HepG2 (cell line): Measurements from ENCODE around the gene ABT1. TPM values are rescaled to one million over a fixed set of nuclear protein-coding genes. Genes with fewer than 3 reads are reported as not detected.

Experiments used
- ATF7-NPFF ChIP-seq: sonication (generic); formaldehyde crosslinking; IDR thresholded peaks from 2 replicates; pipeline ENCODE4 v1.8.1; 2023; ENCODE audit warnings: mild to moderate bottlenecking, low read depth, missing genetic modification reagents, moderate library complexity
- CERS6 ChIP-seq: sonication (generic); formaldehyde crosslinking; IDR thresholded peaks from 2 replicates; pipeline ENCODE4 v1.5.0; 2020; ENCODE audit warnings: missing genetic modification reagents
- FOXP1 ChIP-seq, 2 experiments: fragments of 450-650 bp in 1 of 2; IDR thresholded peaks; 2 replicates each; pipeline ENCODE4 v1.6.1; 2017 to 2018; ENCODE audit warnings: antibody characterized with exemption in 1 of 2
- HDAC2 ChIP-seq: sonication (generic); formaldehyde crosslinking; IDR thresholded peaks from 2 replicates; pipeline ENCODE4 v1.4.0; 2020; ENCODE audit warnings: missing genetic modification reagents
- KAT8 ChIP-seq: IDR thresholded peaks from 2 replicates; pipeline ENCODE4 v1.6.1; 2016; ENCODE audit warnings: missing genetic modification reagents, missing compliant biosample characterization
- KMT2B ChIP-seq: IDR thresholded peaks from 2 replicates; pipeline ENCODE4 v1.6.1; 2016; ENCODE audit warnings: missing genetic modification reagents, missing compliant biosample characterization
- MTA1 ChIP-seq: sonication (generic); formaldehyde crosslinking; IDR thresholded peaks from 2 replicates; pipeline ENCODE4 v1.4.0; 2020; ENCODE audit warnings: missing genetic modification reagents, mild to moderate bottlenecking, borderline replicate concordance
- RAD51 ChIP-seq: fragments of 450-650 bp; IDR thresholded peaks from 2 replicates; pipeline ENCODE4 v1.6.1; 2016; ENCODE audit warnings: borderline replicate concordance
- RARA ChIP-seq: IDR thresholded peaks from 2 replicates; pipeline ENCODE4 v1.6.1; 2016; ENCODE audit warnings: missing genetic modification reagents, missing compliant biosample characterization
- ZBTB20 ChIP-seq: sonication (generic); formaldehyde crosslinking; IDR thresholded peaks from 2 replicates; pipeline ENCODE4 v1.8.1; 2023; ENCODE audit warnings: missing genetic modification reagents, low read depth, mild to moderate bottlenecking, borderline replicate concordance
- ZBTB42 ChIP-seq: sonication (generic); formaldehyde crosslinking; IDR thresholded peaks from 2 replicates; pipeline ENCODE4 v1.5.0; 2020; ENCODE audit warnings: mild to moderate bottlenecking, missing genetic modification reagents
- ZBTB8A ChIP-seq: sonication (generic); formaldehyde crosslinking; IDR thresholded peaks from 2 replicates; pipeline ENCODE4 v1.4.0; 2020; ENCODE audit warnings: mild to moderate bottlenecking, low read depth, missing genetic modification reagents, borderline replicate concordance
- ZKSCAN8 ChIP-seq: IDR thresholded peaks from 2 replicates; pipeline ENCODE4 v1.6.1; 2016; ENCODE audit warnings: borderline replicate concordance, missing genetic modification reagents, missing compliant biosample characterization
- ZNF281 ChIP-seq: sonication (generic); formaldehyde crosslinking; IDR thresholded peaks from 2 replicates; pipeline ENCODE4 v1.4.0; 2020; ENCODE audit warnings: missing genetic modification reagents, borderline replicate concordance
- ZNF891 ChIP-seq: sonication (generic); formaldehyde crosslinking; IDR thresholded peaks from 2 replicates; pipeline ENCODE4 v1.5.0; 2020; ENCODE audit warnings: mild to moderate bottlenecking, missing genetic modification reagents
- ZSCAN12 ChIP-seq: sonication (generic); formaldehyde crosslinking; IDR thresholded peaks from 2 replicates; pipeline ENCODE4 v1.9.0; 2021; ENCODE audit warnings: mild to moderate bottlenecking, missing genetic modification reagents
- polyA plus RNA-seq, 8 experiments: library from polyadenylated mRNA; depleted of rRNA in 3 of 8; stranded (reverse) in 7 of 8; unstranded in 1 of 8; fragments of >200 nt; fragmentation: Illumina TruSeq in 4 of 8; extraction: Trizol in 4 of 8; gene quantifications; 2 replicates each; pipeline versions ENCODE4 v1.2.1 to v1.2.3, GENCODE V29; 2011 to 2016; ENCODE audit warnings: low read depth in 4 of 8, missing spikeins in 1 of 8, mixed read lengths in 1 of 8; ENCODE audit not compliant: insufficient read depth in 1 of 8
- total RNA-seq, 5 experiments: library from RNA; depleted of rRNA; stranded (reverse); fragments of >200 nt; fragmentation: Illumina TruSeq; extraction: Trizol; gene quantifications; 2 replicates each; pipeline ENCODE4 v1.2.3, GENCODE V29; 2016; ENCODE audit warnings: low read depth in 1 of 5
- TF ChIP-seq, protein P1 (sequence below): IDR thresholded peaks from 2 replicates; pipeline ENCODE4 v1.6.1; 2018; ENCODE audit warnings: missing genetic modification reagents, mild to moderate bottlenecking, missing compliant biosample characterization
- TF ChIP-seq, protein P2 (sequence below): sonication (generic); formaldehyde crosslinking; conservative IDR thresholded peaks from 2 replicates; pipeline ENCODE4 v1.8.0; 2022; ENCODE audit warnings: mild to moderate bottlenecking, moderate library complexity, missing genetic modification reagents
- TF ChIP-seq, protein P3 (sequence below): IDR thresholded peaks from 2 replicates; pipeline ENCODE4 v1.6.1; 2016; ENCODE audit warnings: missing compliant biosample characterization, missing genetic modification reagents, borderline replicate concordance
- TF ChIP-seq, protein P4 (sequence below): conservative IDR thresholded peaks from 2 replicates; pipeline ENCODE4 v1.6.1; 2018; ENCODE audit warnings: missing genetic modification reagents

Gene ABT1
- total and polyA plus RNA-seq, 2 of the 13 experiments (the other 11 are each of a cell fraction or from before 2014, with no cell fraction given), result 38.4 TPM

DNA sequence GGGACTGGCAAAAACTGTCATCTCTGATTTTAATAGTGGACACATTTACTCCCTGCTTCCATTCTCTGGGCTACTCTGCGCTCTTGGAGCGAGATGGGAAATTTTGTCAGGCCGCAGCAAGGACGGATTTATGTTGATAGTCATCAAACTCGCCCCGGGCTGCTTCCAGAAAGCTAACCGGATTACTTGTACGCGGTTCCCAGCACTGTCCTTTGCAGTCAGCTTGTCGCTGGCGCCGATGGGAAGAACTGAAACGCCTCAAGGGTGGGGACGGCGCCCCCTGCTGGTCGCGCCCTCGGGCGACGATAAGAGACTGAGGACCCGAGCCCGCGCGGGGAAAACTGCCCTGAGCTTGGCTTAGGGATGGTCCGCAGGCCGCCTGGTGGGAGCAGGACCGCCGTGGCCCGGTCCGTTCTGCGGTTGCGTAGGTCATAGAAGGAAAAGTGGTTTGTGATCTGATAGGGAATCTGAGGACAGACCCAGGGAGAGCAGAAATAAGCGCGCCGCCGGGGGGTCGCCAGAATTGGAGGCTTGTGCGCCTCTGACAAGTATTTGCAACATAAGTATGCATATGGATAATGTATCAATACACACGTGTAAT, 984 bp upstream of the ABT1 start (continued):
- TF ChIP-seq ZNF281 (CRISPR knock-in tag) (0 out of 2 replicates have a peak, but pooled peaks have one; percentile 15), RARA (peak; percentile 39; the same call in 1 of the 2 replicates), HDAC2 (peak; percentile 89), KAT8 (CRISPR knock-in tag) (peak; percentile 88), ATF7-NPFF (peak; percentile 84), ZBTB42 (CRISPR knock-in tag) (0 out of 2 replicates have a peak, but pooled peaks have one; percentile 58), ZSCAN12 (no peak), KMT2B (CRISPR knock-in tag) (peak; percentile 83), ZBTB8A (CRISPR knock-in tag) (no peak), RAD51 (no peak), ZNF891 (CRISPR knock-in tag) (peak; percentile 93), CERS6 (no peak), FOXP1 (IDR thresholded peaks at IDR 0.05) (no peak), FOXP1 (CRISPR knock-in tag; IDR thresholded peaks at IDR 0.05) (peak; percentile 19; the same call in 1 of the 2 replicates), MTA1 (CRISPR knock-in tag) (peak; percentile 86; the same call in 1 of the 2 replicates), ZBTB20 (peak; percentile 66; the same call in 1 of the 2 replicates), ZKSCAN8 (CRISPR knock-in tag) (peak; percentile 34; the same call in 1 of the 2 replicates)
- TF ChIP-seq, protein P1, sequence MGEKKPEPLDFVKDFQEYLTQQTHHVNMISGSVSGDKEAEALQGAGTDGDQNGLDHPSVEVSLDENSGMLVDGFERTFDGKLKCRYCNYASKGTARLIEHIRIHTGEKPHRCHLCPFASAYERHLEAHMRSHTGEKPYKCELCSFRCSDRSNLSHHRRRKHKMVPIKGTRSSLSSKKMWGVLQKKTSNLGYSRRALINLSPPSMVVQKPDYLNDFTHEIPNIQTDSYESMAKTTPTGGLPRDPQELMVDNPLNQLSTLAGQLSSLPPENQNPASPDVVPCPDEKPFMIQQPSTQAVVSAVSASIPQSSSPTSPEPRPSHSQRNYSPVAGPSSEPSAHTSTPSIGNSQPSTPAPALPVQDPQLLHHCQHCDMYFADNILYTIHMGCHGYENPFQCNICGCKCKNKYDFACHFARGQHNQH, result peak; percentile 89; the same call in 1 of the 2 replicates
- TF ChIP-seq, protein P2, sequence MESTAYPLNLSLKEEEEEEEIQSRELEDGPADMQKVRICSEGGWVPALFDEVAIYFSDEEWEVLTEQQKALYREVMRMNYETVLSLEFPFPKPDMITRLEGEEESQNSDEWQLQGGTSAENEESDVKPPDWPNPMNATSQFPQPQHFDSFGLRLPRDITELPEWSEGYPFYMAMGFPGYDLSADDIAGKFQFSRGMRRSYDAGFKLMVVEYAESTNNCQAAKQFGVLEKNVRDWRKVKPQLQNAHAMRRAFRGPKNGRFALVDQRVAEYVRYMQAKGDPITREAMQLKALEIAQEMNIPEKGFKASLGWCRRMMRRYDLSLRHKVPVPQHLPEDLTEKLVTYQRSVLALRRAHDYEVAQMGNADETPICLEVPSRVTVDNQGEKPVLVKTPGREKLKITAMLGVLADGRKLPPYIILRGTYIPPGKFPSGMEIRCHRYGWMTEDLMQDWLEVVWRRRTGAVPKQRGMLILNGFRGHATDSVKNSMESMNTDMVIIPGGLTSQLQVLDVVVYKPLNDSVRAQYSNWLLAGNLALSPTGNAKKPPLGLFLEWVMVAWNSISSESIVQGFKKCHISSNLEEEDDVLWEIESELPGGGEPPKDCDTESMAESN (CRISPR knock-in tag), result peak; percentile 94
- TF ChIP-seq, protein P3, sequence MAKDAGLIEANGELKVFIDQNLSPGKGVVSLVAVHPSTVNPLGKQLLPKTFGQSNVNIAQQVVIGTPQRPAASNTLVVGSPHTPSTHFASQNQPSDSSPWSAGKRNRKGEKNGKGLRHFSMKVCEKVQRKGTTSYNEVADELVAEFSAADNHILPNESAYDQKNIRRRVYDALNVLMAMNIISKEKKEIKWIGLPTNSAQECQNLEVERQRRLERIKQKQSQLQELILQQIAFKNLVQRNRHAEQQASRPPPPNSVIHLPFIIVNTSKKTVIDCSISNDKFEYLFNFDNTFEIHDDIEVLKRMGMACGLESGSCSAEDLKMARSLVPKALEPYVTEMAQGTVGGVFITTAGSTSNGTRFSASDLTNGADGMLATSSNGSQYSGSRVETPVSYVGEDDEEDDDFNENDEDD (CRISPR knock-in tag), result peak; percentile 86
- TF ChIP-seq, protein P4, sequence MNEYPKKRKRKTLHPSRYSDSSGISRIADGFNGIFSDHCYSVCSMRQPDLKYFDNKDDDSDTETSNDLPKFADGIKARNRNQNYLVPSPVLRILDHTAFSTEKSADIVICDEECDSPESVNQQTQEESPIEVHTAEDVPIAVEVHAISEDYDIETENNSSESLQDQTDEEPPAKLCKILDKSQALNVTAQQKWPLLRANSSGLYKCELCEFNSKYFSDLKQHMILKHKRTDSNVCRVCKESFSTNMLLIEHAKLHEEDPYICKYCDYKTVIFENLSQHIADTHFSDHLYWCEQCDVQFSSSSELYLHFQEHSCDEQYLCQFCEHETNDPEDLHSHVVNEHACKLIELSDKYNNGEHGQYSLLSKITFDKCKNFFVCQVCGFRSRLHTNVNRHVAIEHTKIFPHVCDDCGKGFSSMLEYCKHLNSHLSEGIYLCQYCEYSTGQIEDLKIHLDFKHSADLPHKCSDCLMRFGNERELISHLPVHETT, result peak; percentile 70; the same call in 1 of the 2 replicates
